ENCODE measurements around the gene RBM6.

The RBM6 gene

DNA sequence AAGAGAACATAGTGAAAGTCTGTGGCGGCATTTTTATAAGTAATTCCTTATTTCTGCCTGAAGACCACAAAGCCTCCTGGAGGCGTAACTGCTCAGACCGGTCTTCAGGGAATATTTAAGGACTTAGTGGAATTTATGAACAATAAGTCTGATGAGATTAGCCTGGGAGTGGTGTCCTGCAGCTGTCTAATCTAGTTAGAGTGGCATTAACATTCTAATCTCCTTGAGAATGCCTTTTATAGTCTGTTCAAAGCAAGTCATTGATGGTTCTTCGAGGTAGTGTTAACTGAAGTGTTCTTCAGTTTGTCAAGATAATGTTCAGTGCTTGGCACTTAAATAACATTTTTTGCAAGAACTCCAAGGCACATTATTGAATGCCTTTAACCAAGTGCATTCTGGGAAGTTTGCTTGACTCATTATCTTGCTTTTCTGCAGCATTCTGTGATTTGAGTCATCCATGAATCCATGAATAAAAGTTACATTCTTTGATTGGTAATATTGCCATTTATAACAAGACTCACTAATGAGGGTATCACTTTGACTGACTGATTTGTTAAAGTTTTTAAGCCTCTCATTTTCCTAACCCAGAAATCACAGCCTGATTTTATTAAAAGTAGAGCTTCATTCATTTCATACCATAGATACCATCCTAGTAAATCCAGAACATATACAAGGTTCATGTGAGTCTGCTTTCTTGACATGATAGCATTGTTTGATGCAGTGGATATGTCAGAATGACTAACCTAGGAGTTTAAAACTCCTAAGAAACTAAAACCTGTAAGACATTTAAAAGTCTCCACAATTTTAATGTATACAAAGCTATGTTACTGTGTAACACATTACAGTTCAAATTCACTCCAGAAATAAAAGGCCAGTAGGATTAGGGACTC, 161.3 kb downstream of the RBM6 start:
- peak; percentile 18 for DNase-seq

DNA sequence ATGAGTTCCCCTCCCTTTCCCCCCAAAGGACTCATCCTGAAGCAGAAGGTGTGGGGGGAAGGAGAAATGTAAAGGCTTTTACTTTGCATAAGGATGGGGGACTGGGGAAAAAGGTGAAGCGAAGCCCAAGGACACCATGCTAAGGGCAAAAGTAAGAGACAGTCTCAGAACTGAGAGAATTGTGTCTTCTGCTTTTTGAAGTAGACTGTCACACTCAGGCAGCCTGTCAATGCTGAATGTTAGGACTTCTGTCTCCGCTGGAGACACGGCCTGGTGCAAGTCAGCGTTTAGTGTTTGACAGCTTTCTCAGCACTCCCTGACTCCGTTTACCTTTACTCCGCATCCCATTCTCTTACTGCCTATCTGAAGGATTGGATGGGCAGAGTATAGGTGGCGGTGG, 162.6 kb downstream of the RBM6 start:
- no peak for DNase-seq

DNA sequence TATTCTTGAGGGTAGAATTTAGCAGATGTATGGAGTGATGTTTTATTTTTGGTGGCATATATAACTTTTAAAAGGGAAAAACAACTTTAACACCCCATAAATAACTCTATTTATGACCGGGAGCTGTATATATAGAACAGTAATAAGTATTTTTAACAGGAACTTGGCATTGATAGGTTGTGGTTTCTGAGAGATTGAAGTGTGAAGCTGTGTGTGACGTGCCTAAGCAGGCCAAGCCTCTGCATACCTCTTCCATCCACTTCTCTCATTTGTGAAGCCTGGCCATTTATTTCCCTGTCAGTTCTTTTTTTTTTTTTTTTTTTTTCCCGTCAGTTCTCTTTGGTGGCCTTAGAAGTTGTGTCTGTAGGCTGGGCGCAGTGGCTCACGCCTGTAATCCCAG, 171.8 kb downstream of the RBM6 start:
- no peak for DNase-seq

DNA sequence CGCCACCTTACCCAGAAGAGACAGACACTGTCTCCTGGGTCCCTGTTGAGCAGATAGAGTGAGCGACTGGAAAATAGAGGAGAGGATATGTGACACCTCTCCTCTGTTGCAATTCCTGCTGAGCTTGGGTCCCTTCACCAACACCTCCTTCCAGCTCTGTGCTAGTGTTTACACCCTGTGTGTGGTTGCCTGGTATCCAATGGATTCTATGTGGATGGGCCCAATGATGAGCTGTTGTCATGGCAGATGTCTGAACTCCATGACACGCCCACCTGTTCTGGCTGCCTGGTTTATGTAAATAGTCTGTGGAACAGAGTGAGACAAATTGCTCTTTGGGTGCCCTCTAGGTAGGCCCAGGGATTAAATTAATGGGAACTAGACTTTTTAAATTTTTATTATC, 172.5 kb downstream of the RBM6 start:
- no peak for DNase-seq

DNA sequence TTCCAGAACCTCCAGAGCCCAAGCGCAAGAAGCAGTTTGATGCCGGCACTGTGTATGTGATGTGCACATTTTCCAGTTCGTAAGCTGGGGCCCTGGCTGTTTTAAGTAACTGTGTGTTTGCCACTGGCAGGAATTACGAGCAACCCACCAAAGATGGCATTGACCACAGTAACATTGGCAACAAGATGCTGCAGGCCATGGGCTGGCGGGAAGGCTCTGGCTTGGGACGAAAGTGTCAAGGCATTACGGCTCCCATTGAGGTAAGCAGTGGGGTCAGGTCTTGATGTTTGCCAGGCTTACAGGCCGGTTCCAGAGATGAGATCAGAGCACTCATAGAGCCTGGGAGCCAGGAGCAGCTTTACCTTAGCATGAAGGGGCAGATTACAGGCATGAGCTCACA, 177.2 kb downstream of the RBM6 start:
- DNase-seq = no peak

- DNase-seq = no peak
Measured at GRCh38 chr3:50118237-50118636, 178.3 kb downstream of the RBM6 start.

DNA sequence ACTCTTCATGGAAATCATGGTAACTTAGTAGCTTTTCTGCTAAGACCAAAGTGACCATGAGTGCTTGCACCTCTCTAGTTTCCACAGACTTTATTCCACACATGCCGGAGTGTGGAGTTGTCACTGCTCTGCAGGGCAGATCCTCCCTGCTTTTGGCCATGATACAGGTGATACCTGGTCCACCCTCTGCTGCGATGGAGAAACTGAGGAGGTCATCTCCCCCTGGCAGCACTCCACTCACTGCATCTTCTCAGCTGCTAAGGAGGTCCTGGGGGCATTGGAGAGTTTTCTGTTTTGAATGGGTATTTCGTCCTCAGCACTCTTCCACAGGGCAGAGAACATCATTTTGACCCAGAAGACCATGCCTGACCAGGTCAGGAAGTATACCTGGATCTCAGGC, 179.8 kb downstream of the RBM6 start:
- DNase-seq = no peak

- no peak for DNase-seq
Measured at GRCh38 chr3:50120364-50121071, 180.6 kb downstream of the RBM6 start.

- DNase-seq = peak; percentile 58
Measured at GRCh38 chr3:50121072-50122032, 181.4 kb downstream of the RBM6 start.

- DNase-seq = no peak
Measured at GRCh38 chr3:50122071-50122470, 182.1 kb downstream of the RBM6 start.

GRCh38 chr3:50122661-50123391, 182.9 kb downstream of the RBM6 start:
- DNase-seq = no peak

GRCh38 chr3:50123394-50124051, 183.6 kb downstream of the RBM6 start:
- no peak for DNase-seq

GRCh38 chr3:50124052-50124799, 184.3 kb downstream of the RBM6 start:
- no peak for DNase-seq

DNA sequence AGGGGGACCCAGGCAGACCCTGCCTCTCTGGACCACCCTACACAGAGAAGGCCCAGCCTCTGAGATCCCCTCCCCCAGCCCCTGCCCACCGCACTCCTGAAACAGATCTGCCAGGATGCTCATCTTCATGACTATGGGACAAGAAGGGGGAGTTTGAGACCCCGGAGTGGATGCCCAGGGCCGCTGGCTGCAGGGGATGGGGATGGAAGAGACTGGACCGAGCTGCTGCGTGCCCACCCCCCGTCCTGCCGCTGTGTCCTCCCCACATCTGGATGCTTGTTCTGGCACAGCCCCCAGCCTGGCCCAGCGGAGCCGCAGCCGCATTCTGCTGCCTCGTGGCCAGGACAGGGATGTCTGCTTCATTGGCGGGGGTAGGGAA, 184.8 kb downstream of the RBM6 start:
- no peak for DNase-seq

DNA sequence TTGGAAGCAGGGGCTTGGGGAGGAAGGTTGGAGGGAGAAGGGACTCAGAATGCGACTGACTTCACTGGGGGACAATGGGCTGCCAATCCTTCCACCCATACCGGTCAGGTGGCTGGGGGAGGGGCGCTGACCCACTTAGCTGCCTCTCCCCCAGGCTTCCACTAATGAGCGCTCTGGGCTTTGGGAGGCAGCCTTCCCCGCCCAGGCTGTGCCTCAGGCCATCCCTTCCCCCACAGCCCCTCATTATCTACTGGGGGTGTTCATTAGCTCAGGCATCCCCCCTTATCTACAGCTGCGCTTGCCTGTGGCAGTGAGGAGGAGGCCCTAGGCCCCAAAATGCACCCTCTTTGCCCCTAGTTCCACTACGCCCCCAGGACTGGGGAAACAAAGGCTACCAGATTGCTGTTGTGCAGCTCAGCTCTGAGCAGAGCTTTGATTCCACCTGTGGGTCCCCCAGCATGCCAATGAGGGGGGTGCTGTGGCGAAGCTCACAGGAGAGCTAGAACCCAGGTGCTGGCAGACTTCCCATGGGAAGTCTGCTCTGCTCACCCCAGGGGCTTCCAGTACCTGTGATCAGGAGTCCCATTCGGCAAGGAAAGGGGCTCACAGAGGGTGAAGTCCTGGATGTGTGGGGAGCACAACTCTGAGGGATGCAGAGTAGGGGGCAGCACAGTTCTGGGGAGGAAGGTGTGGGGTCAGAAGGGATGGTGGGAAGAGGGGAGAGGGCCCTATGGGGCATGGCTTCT, 185.8 kb downstream of the RBM6 start:
- no peak for DNase-seq

GRCh38 chr3:50126287-50127211, 186.6 kb downstream of the RBM6 start:
- peak; percentile 17 for DNase-seq
